ENCODE measurements around the gene GABPB2.

The GABPB2 gene

GRCh38 chr1:151133018-151133806 lies 62.7 kb downstream of the GABPB2 start:
- H3K9me3 ChIP-seq (ENCODE audit: control insufficient read depth in 2 of 2, low read length in 2 of 2) = no peaks in the 10 kb centered on the region
- H3K27ac ChIP-seq (ENCODE audit: low read length) = no peak overlapping the region
- no peaks in the 10 kb centered on the region for H3K27me3 ChIP-seq (ENCODE audit: control insufficient read depth in 1 of 2, insufficient read depth in 2 of 2, low read length in 2 of 2)
- no peak overlapping the region for H3K9ac ChIP-seq (ENCODE audit: low read length in 2 of 2)
- peaks cover 20% of the 10 kb centered on the region in 2 donors for H3K36me3 ChIP-seq (ENCODE audit: control insufficient read depth in 2 of 2, insufficient read depth in 2 of 2, low read length in 2 of 2)
- H3K4me1 ChIP-seq (ENCODE audit: control insufficient read depth, insufficient read depth, low read length) = peaks cover 15% of the 10 kb centered on the region
- no peak overlapping the region for H3K4me3 ChIP-seq (ENCODE audit: low read length in 2 of 2)

DNA sequence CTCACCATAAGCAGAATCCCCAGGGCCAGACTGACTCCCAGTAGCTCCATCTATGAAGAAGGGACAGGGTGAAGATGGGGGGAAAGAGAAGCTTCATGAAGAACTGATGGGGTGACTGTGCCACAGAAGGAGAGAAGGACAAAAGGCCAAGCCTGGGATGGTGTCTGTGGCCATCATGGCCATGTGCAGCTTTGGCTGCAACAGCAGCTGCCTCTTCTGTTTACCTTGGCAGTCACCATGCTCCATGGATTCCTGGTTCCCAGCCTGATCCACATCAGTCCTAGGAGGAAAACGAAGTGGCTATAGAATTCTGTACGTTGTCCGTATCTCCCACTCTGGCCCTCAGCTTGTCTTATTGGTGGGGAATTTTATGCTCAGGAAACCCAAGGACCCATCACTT lies 63.8 kb downstream of the GABPB2 start:
- H3K9ac ChIP-seq (ENCODE audit: low read length in 2 of 2) = no peak overlapping the region
- peaks cover 20 to 22% of the 10 kb centered on the region in 2 donors for H3K36me3 ChIP-seq (ENCODE audit: control insufficient read depth in 2 of 2, insufficient read depth in 2 of 2, low read length in 2 of 2)

DNA sequence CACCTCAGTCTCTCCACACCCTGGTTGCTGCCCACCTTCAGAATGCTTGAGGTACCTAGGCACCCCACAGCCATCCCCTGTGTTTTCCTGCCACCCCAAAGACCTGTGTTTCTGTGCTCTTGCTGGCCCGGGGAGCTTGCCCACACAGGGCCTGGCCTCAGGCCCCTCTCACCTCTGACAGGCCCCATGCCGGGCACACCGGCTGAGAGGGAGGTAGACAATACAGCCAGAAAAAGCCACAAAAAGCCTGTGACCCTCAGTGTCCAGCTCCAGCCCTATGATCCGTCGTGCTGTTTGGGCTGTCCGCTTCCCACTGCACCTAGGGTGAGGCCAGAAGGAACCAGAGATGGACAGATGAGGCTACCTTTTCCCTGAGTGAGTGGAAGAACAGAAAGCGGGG lies 64.4 kb downstream of the GABPB2 start:
- H3K9me3 ChIP-seq (ENCODE audit: control insufficient read depth in 2 of 2, low read length in 2 of 2) = no peaks in the 10 kb centered on the region
- H3K27me3 ChIP-seq (ENCODE audit: control insufficient read depth in 1 of 2, insufficient read depth in 2 of 2, low read length in 2 of 2) = no peaks in the 10 kb centered on the region
- peaks cover 20 to 28% of the 10 kb centered on the region in 2 donors for H3K36me3 ChIP-seq (ENCODE audit: control insufficient read depth in 2 of 2, insufficient read depth in 2 of 2, low read length in 2 of 2)
- H3K27ac ChIP-seq (ENCODE audit: low read length) = no peak overlapping the region
- peaks cover 15% of the 10 kb centered on the region for H3K4me1 ChIP-seq (ENCODE audit: control insufficient read depth, insufficient read depth, low read length)
- no peak overlapping the region for H3K4me3 ChIP-seq (ENCODE audit: low read length in 2 of 2)
- no peak overlapping the region for H3K9ac ChIP-seq (ENCODE audit: low read length in 2 of 2)

More for the DNA sequence above, 63.8 kb downstream of the GABPB2 start:
- Histone ChIP-seq H3K27me3 (ENCODE audit: control insufficient read depth in 1 of 2, insufficient read depth in 2 of 2, low read length in 2 of 2) (no peaks in the 10 kb centered on the region), H3K9me3 (ENCODE audit: control insufficient read depth in 2 of 2, low read length in 2 of 2) (no peaks in the 10 kb centered on the region), H3K4me1 (ENCODE audit: control insufficient read depth, insufficient read depth, low read length) (peaks cover 15% of the 10 kb centered on the region), H3K27ac (ENCODE audit: low read length) (no peak overlapping the region), H3K4me3 (ENCODE audit: low read length in 2 of 2) (no peak overlapping the region)

GRCh38 chr1:151135433-151136385 lies 65.1 kb downstream of the GABPB2 start:
- Histone ChIP-seq H3K4me3 (ENCODE audit: low read length in 2 of 2) (no peak overlapping the region), H3K27ac (ENCODE audit: low read length) (no peak overlapping the region), H3K9ac (ENCODE audit: low read length in 2 of 2) (no peak overlapping the region), H3K4me1 (ENCODE audit: control insufficient read depth, insufficient read depth, low read length) (peaks cover 12% of the 10 kb centered on the region), H3K36me3 (ENCODE audit: control insufficient read depth in 2 of 2, insufficient read depth in 2 of 2, low read length in 2 of 2) (peaks cover 20 to 28% of the 10 kb centered on the region in 2 donors), H3K27me3 (ENCODE audit: control insufficient read depth in 1 of 2, insufficient read depth in 2 of 2, low read length in 2 of 2) (no peaks in the 10 kb centered on the region), H3K9me3 (ENCODE audit: control insufficient read depth in 2 of 2, low read length in 2 of 2) (no peaks in the 10 kb centered on the region)

GRCh38 chr1:151137789-151138188 lies 67.2 kb downstream of the GABPB2 start:
- Histone ChIP-seq H3K27me3 (ENCODE audit: control insufficient read depth in 1 of 2, insufficient read depth in 2 of 2, low read length in 2 of 2) (no peaks in the 10 kb centered on the region), H3K4me1 (ENCODE audit: control insufficient read depth, insufficient read depth, low read length) (peaks cover 8% of the 10 kb centered on the region), H3K27ac (ENCODE audit: low read length) (no peak overlapping the region), H3K9me3 (ENCODE audit: control insufficient read depth in 2 of 2, low read length in 2 of 2) (no peaks in the 10 kb centered on the region), H3K4me3 (ENCODE audit: low read length in 2 of 2) (no peak overlapping the region), H3K36me3 (ENCODE audit: control insufficient read depth in 2 of 2, insufficient read depth in 2 of 2, low read length in 2 of 2) (peaks cover 20 to 28% of the 10 kb centered on the region in 2 donors), H3K9ac (ENCODE audit: low read length in 2 of 2) (no peak overlapping the region)

GRCh38 chr1:151142411-151143056 lies 72.0 kb downstream of the GABPB2 start:
- H3K36me3 ChIP-seq (ENCODE audit: control insufficient read depth in 2 of 2, insufficient read depth in 2 of 2, low read length in 2 of 2) = peaks cover 4 to 10% of the 10 kb centered on the region in 2 donors
- H3K9ac ChIP-seq (ENCODE audit: low read length in 2 of 2) = no peak overlapping the region
- H3K9me3 ChIP-seq (ENCODE audit: control insufficient read depth in 2 of 2, low read length in 2 of 2) = no peaks in the 10 kb centered on the region
- H3K27me3 ChIP-seq (ENCODE audit: control insufficient read depth in 1 of 2, insufficient read depth in 2 of 2, low read length in 2 of 2) = no peaks in the 10 kb centered on the region
- H3K27ac ChIP-seq (ENCODE audit: low read length) = peak overlapping the region; percentile 46
- no peak overlapping the region for H3K4me3 ChIP-seq (ENCODE audit: low read length in 2 of 2)
- H3K4me1 ChIP-seq (ENCODE audit: control insufficient read depth, insufficient read depth, low read length) = peaks cover 48% of the 10 kb centered on the region

DNA sequence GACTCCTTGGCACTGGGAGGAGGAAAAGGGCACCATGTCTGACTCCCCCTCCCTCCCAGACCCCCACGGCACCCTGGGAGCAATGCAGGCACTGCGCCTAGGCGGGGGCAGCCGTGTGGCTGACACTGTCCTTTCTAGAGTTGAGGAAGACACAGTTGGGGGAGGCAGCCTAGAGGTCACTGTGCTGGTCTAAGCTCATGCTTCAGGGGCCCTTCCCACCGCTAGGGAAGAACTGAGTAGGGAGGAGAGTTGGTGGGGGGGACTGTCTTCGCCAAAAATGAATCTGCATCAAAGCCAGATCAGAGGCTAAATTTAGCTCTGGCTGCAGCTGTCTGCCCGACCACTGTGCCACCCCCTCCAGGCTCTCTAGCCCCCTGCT lies 72.5 kb downstream of the GABPB2 start:
- Histone ChIP-seq H3K9ac (ENCODE audit: low read length in 2 of 2) (peak overlapping the region in 1 of 2 donors; percentile 36), H3K4me3 (ENCODE audit: low read length in 2 of 2) (peak overlapping the region in 1 of 2 donors; percentile 88), H3K4me1 (ENCODE audit: control insufficient read depth, insufficient read depth, low read length) (peaks cover 53% of the 10 kb centered on the region), H3K27ac (ENCODE audit: low read length) (peak overlapping the region; percentile 46), H3K9me3 (ENCODE audit: control insufficient read depth in 2 of 2, low read length in 2 of 2) (no peaks in the 10 kb centered on the region), H3K36me3 (ENCODE audit: control insufficient read depth in 2 of 2, insufficient read depth in 2 of 2, low read length in 2 of 2) (peaks cover 2 to 8% of the 10 kb centered on the region in 2 donors), H3K27me3 (ENCODE audit: control insufficient read depth in 1 of 2, insufficient read depth in 2 of 2, low read length in 2 of 2) (no peaks in the 10 kb centered on the region)

- Histone ChIP-seq H3K9me3 (ENCODE audit: control insufficient read depth in 2 of 2, low read length in 2 of 2) (no peaks in the 10 kb centered on the region), H3K9ac (ENCODE audit: low read length in 2 of 2) (no peak overlapping the region), H3K36me3 (ENCODE audit: control insufficient read depth in 2 of 2, insufficient read depth in 2 of 2, low read length in 2 of 2) (peaks cover 0 to 8% of the 10 kb centered on the region in 2 donors), H3K27ac (ENCODE audit: low read length) (peak overlapping the region; percentile 46), H3K4me1 (ENCODE audit: control insufficient read depth, insufficient read depth, low read length) (peaks cover 53% of the 10 kb centered on the region), H3K4me3 (ENCODE audit: low read length in 2 of 2) (peak overlapping the region in 1 of 2 donors; percentile 88), H3K27me3 (ENCODE audit: control insufficient read depth in 1 of 2, insufficient read depth in 2 of 2, low read length in 2 of 2) (no peaks in the 10 kb centered on the region)
Observed at GRCh38 chr1:151143986-151144385, 73.4 kb downstream of the GABPB2 start.

- H3K4me3 ChIP-seq (ENCODE audit: low read length in 2 of 2) = peak overlapping the region; percentile 71 to 88
- H3K4me1 ChIP-seq (ENCODE audit: control insufficient read depth, insufficient read depth, low read length) = peaks cover 53% of the 10 kb centered on the region
- peak overlapping the region; percentile 46 for H3K27ac ChIP-seq (ENCODE audit: low read length)
- H3K9me3 ChIP-seq (ENCODE audit: control insufficient read depth in 2 of 2, low read length in 2 of 2) = no peaks in the 10 kb centered on the region
- peak overlapping the region; percentile 66 to 85 for H3K9ac ChIP-seq (ENCODE audit: low read length in 2 of 2)
- no peaks in the 10 kb centered on the region for H3K27me3 ChIP-seq (ENCODE audit: control insufficient read depth in 1 of 2, insufficient read depth in 2 of 2, low read length in 2 of 2)
- peaks cover 0 to 3% of the 10 kb centered on the region in 2 donors for H3K36me3 ChIP-seq (ENCODE audit: control insufficient read depth in 2 of 2, insufficient read depth in 2 of 2, low read length in 2 of 2)
Observed at GRCh38 chr1:151144474-151145303, 74.1 kb downstream of the GABPB2 start.

Measured in stomach smooth muscle (tissue), 2 donors.